GM19468 (cell line): Measurements from ENCODE around the gene CSNK1A1.

Experiments
- ATAC-seq: cut with Tn5 transposase; IDR thresholded peaks from one replicate; pipeline ENCODE4 v1.9.1; 2021; ENCODE audit warnings: mild to moderate bottlenecking, moderate library complexity, moderate number of reproducible peaks; ENCODE audit not compliant: unreplicated experiment; ENCODE audit errors: extremely low read depth

The CSNK1A1 gene

GRCh38 chr5:149443210-149443609, 108.0 kb downstream of the CSNK1A1 start:
- ATAC-seq = no peak

- ATAC-seq = no peak
Observed at GRCh38 chr5:149442563-149443182, 108.6 kb downstream of the CSNK1A1 start.
